ENCODE measurements around the gene LIN9.

LIN9 gene

GRCh38 chr1:226314055-226314454 is 5.1 kb upstream of the LIN9 start:
- Histone ChIP-seq H3K79me2 (ENCODE audit: control insufficient read depth, low read length) (no peaks in the 10 kb centered on the region), H3K4me2 (ENCODE audit: low read length) (no peak overlapping the region), H3K27me3 (ENCODE audit: control insufficient read depth, low read length) (no peaks in the 10 kb centered on the region), H3K9me2 (replicated peaks; ENCODE audit: control insufficient read depth, low read length) (no peaks in the 10 kb centered on the region), H4K20me1 (ENCODE audit: control insufficient read depth, insufficient read depth, low read depth, low read length) (no peaks in the 10 kb centered on the region), H3F3A (ENCODE audit: control insufficient read depth, insufficient read depth) (peaks cover 4% of the 10 kb centered on the region; the same call in 1 of the 2 replicates), H3K9me3 (ENCODE audit: control insufficient read depth, insufficient read depth, low read length) (no peaks in the 10 kb centered on the region), H3K36me3 (ENCODE audit: control insufficient read depth, low read length) (no peaks in the 10 kb centered on the region), H3K4me3 (ENCODE audit: low read length) (no peak overlapping the region), H3K4me1 (ENCODE audit: control insufficient read depth, low read length) (peaks cover 14% of the 10 kb centered on the region), H3K27ac (ENCODE audit: low read depth, low read length) (no peak overlapping the region)
- TF ChIP-seq EZH2phosphoT487 (IDR thresholded peaks at IDR 0.05; ENCODE audit: borderline replicate concordance, low read length) = no peak
- TF ChIP-seq, protein P1, sequence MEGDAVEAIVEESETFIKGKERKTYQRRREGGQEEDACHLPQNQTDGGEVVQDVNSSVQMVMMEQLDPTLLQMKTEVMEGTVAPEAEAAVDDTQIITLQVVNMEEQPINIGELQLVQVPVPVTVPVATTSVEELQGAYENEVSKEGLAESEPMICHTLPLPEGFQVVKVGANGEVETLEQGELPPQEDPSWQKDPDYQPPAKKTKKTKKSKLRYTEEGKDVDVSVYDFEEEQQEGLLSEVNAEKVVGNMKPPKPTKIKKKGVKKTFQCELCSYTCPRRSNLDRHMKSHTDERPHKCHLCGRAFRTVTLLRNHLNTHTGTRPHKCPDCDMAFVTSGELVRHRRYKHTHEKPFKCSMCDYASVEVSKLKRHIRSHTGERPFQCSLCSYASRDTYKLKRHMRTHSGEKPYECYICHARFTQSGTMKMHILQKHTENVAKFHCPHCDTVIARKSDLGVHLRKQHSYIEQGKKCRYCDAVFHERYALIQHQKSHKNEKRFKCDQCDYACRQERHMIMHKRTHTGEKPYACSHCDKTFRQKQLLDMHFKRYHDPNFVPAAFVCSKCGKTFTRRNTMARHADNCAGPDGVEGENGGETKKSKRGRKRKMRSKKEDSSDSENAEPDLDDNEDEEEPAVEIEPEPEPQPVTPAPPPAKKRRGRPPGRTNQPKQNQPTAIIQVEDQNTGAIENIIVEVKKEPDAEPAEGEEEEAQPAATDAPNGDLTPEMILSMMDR (IDR thresholded peaks at IDR 0.05; ENCODE audit: low read depth, low read length, poor library complexity, severe bottlenecking) = no peak

- Histone ChIP-seq H3K36me3 (ENCODE audit: control insufficient read depth, low read length) (peaks cover 6% of the 10 kb centered on the region), H3K4me2 (ENCODE audit: low read length) (no peak overlapping the region), H4K20me1 (ENCODE audit: control insufficient read depth, insufficient read depth, low read depth, low read length) (no peaks in the 10 kb centered on the region), H3F3A (ENCODE audit: control insufficient read depth, insufficient read depth) (peaks cover 4% of the 10 kb centered on the region; the same call in 1 of the 2 replicates), H3K9me2 (replicated peaks; ENCODE audit: control insufficient read depth, low read length) (no peaks in the 10 kb centered on the region), H3K4me3 (ENCODE audit: low read length) (no peak overlapping the region), H3K9me3 (ENCODE audit: control insufficient read depth, insufficient read depth, low read length) (no peaks in the 10 kb centered on the region), H3K27me3 (ENCODE audit: control insufficient read depth, low read length) (no peaks in the 10 kb centered on the region), H3K4me1 (ENCODE audit: control insufficient read depth, low read length) (peaks cover 21% of the 10 kb centered on the region), H3K79me2 (ENCODE audit: control insufficient read depth, low read length) (peaks cover 19% of the 10 kb centered on the region), H3K27ac (ENCODE audit: low read depth, low read length) (no peak overlapping the region)
- no peak for TF ChIP-seq EZH2phosphoT487 (IDR thresholded peaks at IDR 0.05; ENCODE audit: borderline replicate concordance, low read length)
- TF ChIP-seq, protein P1 (IDR thresholded peaks at IDR 0.05; ENCODE audit: low read depth, low read length, poor library complexity, severe bottlenecking) = no peak
Measured at GRCh38 chr1:226312065-226312464, 3.1 kb upstream of the LIN9 start.

DNA sequence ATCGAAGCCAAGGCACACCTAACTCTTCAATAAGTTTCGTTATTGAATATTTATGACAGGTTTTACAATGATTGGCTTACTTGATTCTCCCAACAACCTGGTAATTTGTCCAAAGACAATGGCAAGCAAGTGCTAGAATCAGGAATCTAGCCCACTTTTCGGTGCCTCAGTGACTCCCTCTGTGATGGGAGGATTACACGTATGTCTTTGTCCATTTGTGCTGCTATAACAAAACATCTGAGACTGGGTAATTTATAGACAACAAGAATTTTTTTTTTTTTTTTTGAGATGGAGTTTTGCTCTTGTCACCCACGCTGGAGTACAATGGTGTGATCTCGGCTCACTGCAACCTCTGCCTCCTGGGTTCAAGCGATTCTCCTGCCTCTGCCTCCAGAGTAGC is 2.4 kb upstream of the LIN9 start:
- H4K20me1 ChIP-seq (ENCODE audit: control insufficient read depth, insufficient read depth, low read depth, low read length) = no peaks in the 10 kb centered on the region
- H3K9me2 ChIP-seq (replicated peaks; ENCODE audit: control insufficient read depth, low read length) = no peaks in the 10 kb centered on the region
- no peaks in the 10 kb centered on the region for H3K9me3 ChIP-seq (ENCODE audit: control insufficient read depth, insufficient read depth, low read length)
- TF ChIP-seq, protein P1 (IDR thresholded peaks at IDR 0.05; ENCODE audit: low read depth, low read length, poor library complexity, severe bottlenecking) = no peak
- TF ChIP-seq EZH2phosphoT487 (IDR thresholded peaks at IDR 0.05; ENCODE audit: borderline replicate concordance, low read length) = no peak
- no peak overlapping the region for H3K4me2 ChIP-seq (ENCODE audit: low read length)
- no peak overlapping the region for H3K27ac ChIP-seq (ENCODE audit: low read depth, low read length)
- H3K79me2 ChIP-seq (ENCODE audit: control insufficient read depth, low read length) = peaks cover 26% of the 10 kb centered on the region
- H3K36me3 ChIP-seq (ENCODE audit: control insufficient read depth, low read length) = peaks cover 10% of the 10 kb centered on the region
- H3K4me3 ChIP-seq (ENCODE audit: low read length) = no peak overlapping the region
- no peaks in the 10 kb centered on the region for H3K27me3 ChIP-seq (ENCODE audit: control insufficient read depth, low read length)
- H3F3A ChIP-seq (ENCODE audit: control insufficient read depth, insufficient read depth) = peaks cover 4% of the 10 kb centered on the region; the same call in 1 of the 2 replicates
- H3K4me1 ChIP-seq (ENCODE audit: control insufficient read depth, low read length) = peaks cover 28% of the 10 kb centered on the region
